IMR-90 (cell line): ENCODE measurements around the gene NIPA2. TPM values are rescaled to one million over a fixed set of nuclear protein-coding genes. Genes with fewer than 3 reads are reported as not detected.

Experiments used
- ATAC-seq: fragments of 200-7000 bp; cut with Tn5 transposase; 2 replicates; pipeline ENCODE4 v1.9.1; 2020; ENCODE audit warnings: low read depth, mild to moderate bottlenecking, moderate library complexity
- BruUV-seq: library from RNA; stranded (reverse); fragments of 400-500 nt; replicated peaks from 2 replicates; lab custom pipeline; 2021; lab: Mats Ljungman, UMichigan
- CTCF ChIA-PET: fragments of 300-600 bp; formaldehyde crosslinking; extraction: SDS; loops from one replicate; lab custom pipeline; 2021; ENCODE audit warnings: antibody characterized with exemption; lab: Yijun Ruan, JAX
- POLR2A ChIA-PET: fragments of 300-600 bp; sonication (Branson Sonifier 250); formaldehyde crosslinking; loops from one replicate; lab custom pipeline; 2022; ENCODE audit warnings: antibody characterized with exemption; ENCODE audit not compliant: unreplicated experiment; lab: Charles Lee
- DNase-seq: peaks from one replicate; pipeline ENCODE4 v3.0.0; 2013
- H2AFZ ChIP-seq: replicated peaks from 2 replicates; pipeline ENCODE3; 2013; ENCODE audit warnings: low read length, mild to moderate bottlenecking; ENCODE audit not compliant: poor library complexity
- H2AK5ac ChIP-seq: 2 replicates; pipeline ENCODE4 v1.6.1; 2013; ENCODE audit warnings: low read depth, low read length, inconsistent platforms
- H2AK9ac ChIP-seq: replicated peaks from 2 replicates; pipeline ENCODE3; 2013; ENCODE audit warnings: mild to moderate bottlenecking, low read depth, low read length, moderate library complexity; ENCODE audit not compliant: poor library complexity
- H2BK120ac ChIP-seq: 2 replicates; pipeline ENCODE4 v1.6.1; 2013; ENCODE audit warnings: low read depth, low read length, inconsistent platforms
- H2BK15ac ChIP-seq: 3 replicates; pipeline ENCODE4 v1.6.1; 2013; ENCODE audit warnings: low read depth, low read length, inconsistent platforms
- H2BK20ac ChIP-seq: 2 replicates; pipeline ENCODE4 v1.6.1; 2013; ENCODE audit warnings: low read depth, mild to moderate bottlenecking, inconsistent platforms, low read length, moderate library complexity
- H2BK5ac ChIP-seq: 2 replicates; pipeline ENCODE4 v1.6.1; 2013; ENCODE audit warnings: mild to moderate bottlenecking, low read depth, low read length, inconsistent platforms; ENCODE audit not compliant: poor library complexity, severe bottlenecking
- H3K14ac ChIP-seq: replicated peaks from 2 replicates; pipeline ENCODE4 v1.6.1; 2013; ENCODE audit warnings: low read depth, low read length, inconsistent platforms
- H3K18ac ChIP-seq: 2 replicates; pipeline ENCODE4 v1.6.1; 2013; ENCODE audit warnings: low read depth, low read length, control low read depth
- H3K23ac ChIP-seq: 2 replicates; pipeline ENCODE4 v1.6.1; 2013; ENCODE audit warnings: low read depth, low read length, inconsistent platforms
- H3K27ac ChIP-seq: 2 replicates; pipeline ENCODE4 v1.5.1; 2013; ENCODE audit warnings: mild to moderate bottlenecking, control low read depth, low read length; ENCODE audit not compliant: insufficient read depth
- H3K27me3 ChIP-seq: 2 replicates; pipeline ENCODE4 v1.6.1; 2013; ENCODE audit warnings: low read length; ENCODE audit not compliant: control insufficient read depth, insufficient read depth
- H3K36me3 ChIP-seq: 2 replicates; pipeline ENCODE4 v1.6.1; 2013; ENCODE audit warnings: low read length, mixed read lengths; ENCODE audit not compliant: control insufficient read depth, insufficient read depth
- H3K4ac ChIP-seq: 2 replicates; pipeline ENCODE4 v1.6.1; 2013; ENCODE audit warnings: low read depth, low read length, inconsistent platforms
- H3K4me1 ChIP-seq: 2 replicates; pipeline ENCODE4 v1.6.1; 2013; ENCODE audit warnings: low read length, mixed read lengths; ENCODE audit not compliant: control insufficient read depth, insufficient read depth
- H3K4me2 ChIP-seq: 2 replicates; pipeline ENCODE4 v1.6.1; 2013; ENCODE audit warnings: low read depth, mild to moderate bottlenecking, control low read depth, low read length, moderate library complexity
- H3K4me3 ChIP-seq: 2 replicates; pipeline ENCODE4 v1.5.1; 2013; ENCODE audit warnings: low read depth, mild to moderate bottlenecking, control low read depth, low read length, moderate library complexity; ENCODE audit not compliant: insufficient read depth
- H3K56ac ChIP-seq: 2 replicates; pipeline ENCODE4 v1.6.1; 2013; ENCODE audit warnings: low read length, inconsistent platforms; ENCODE audit not compliant: insufficient read depth; ENCODE audit errors: extremely low read depth
- H3K79me1 ChIP-seq, 2 experiments: 2 replicates each; pipeline ENCODE4 v1.6.1; 2013; ENCODE audit warnings: low read length in 2 of 2, inconsistent platforms in 1 of 2, low read depth in 1 of 2
- H3K9ac ChIP-seq: 2 replicates; pipeline ENCODE4 v1.6.1; 2013; ENCODE audit warnings: low read depth, low read length, control low read depth
- H3K9me1 ChIP-seq: 2 replicates; pipeline ENCODE4 v1.6.1; 2013; ENCODE audit warnings: low read length, inconsistent platforms; ENCODE audit not compliant: insufficient read depth
- H3K9me3 ChIP-seq: 2 replicates; pipeline ENCODE4 v1.6.1; 2013; ENCODE audit warnings: low read length; ENCODE audit not compliant: control insufficient read depth, insufficient read depth
- H4K20me1 ChIP-seq: 2 replicates; pipeline ENCODE4 v1.6.1; 2013; ENCODE audit warnings: low read length, inconsistent platforms; ENCODE audit not compliant: insufficient read depth
- H4K5ac ChIP-seq: 2 replicates; pipeline ENCODE4 v1.6.1; 2013; ENCODE audit warnings: mild to moderate bottlenecking, low read depth, low read length, control low read depth
- H4K8ac ChIP-seq, 2 experiments: 2 replicates each; pipeline ENCODE4 v1.6.1; 2013; ENCODE audit warnings: low read depth in 2 of 2, low read length in 2 of 2, control low read depth in 1 of 2, inconsistent platforms in 1 of 2
- H4K91ac ChIP-seq: 2 replicates; pipeline ENCODE4 v1.6.1; 2013; ENCODE audit warnings: low read depth, low read length, inconsistent platforms; ENCODE audit not compliant: insufficient read depth
- BHLHE40 ChIP-seq: fragments of 150-350 bp; IDR thresholded peaks from 2 replicates; pipeline ENCODE4 v1.6.1; 2016; ENCODE audit warnings: mild to moderate bottlenecking, low read depth, low read length
- CEBPB ChIP-seq: IDR thresholded peaks from 2 replicates; pipeline ENCODE4 v1.6.1; 2012; ENCODE audit warnings: low read depth, low read length, improper control_type of control experiment
- CHD1 ChIP-seq: IDR thresholded peaks from 2 replicates; pipeline ENCODE4 v1.6.1; 2012; ENCODE audit warnings: low read depth, low read length, improper control_type of control experiment
- FOS ChIP-seq: fragments of 150-350 bp; IDR thresholded peaks from 2 replicates; pipeline ENCODE4 v1.6.1; 2016; ENCODE audit warnings: low read depth, low read length
- MXI1 ChIP-seq: IDR thresholded peaks from 2 replicates; pipeline ENCODE4 v1.6.1; 2012; ENCODE audit warnings: low read depth, mild to moderate bottlenecking, low read length, moderate library complexity, borderline replicate concordance
- NFE2L2 ChIP-seq: fragments of 150-350 bp; IDR thresholded peaks from 2 replicates; pipeline ENCODE4 v1.6.1; 2016; ENCODE audit warnings: low read depth, mild to moderate bottlenecking, low read length
- RAD21 ChIP-seq: IDR thresholded peaks from 2 replicates; pipeline ENCODE4 v1.6.1; 2012; ENCODE audit warnings: low read length, improper control_type of control experiment
- RCOR1 ChIP-seq: IDR thresholded peaks from 2 replicates; pipeline ENCODE4 v1.6.1; 2012; ENCODE audit warnings: mild to moderate bottlenecking, low read length, improper control_type of control experiment; ENCODE audit not compliant: insufficient replicate concordance
- WGBS, 2 experiments: methylation state at CpG; one replicate each; pipeline versions ENCODE4 v1.1.5 to v1.1.7; 2013; ENCODE audit warnings: missing lambda C conversion rate in 2 of 2; ENCODE audit not compliant: insufficient read length in 1 of 2; ENCODE audit errors: extremely low coverage in 2 of 2; 5-methylcytosine and 5-hydroxymethylcytosine counted together
- dilution Hi-C: fragments of 300-500 bp; cut with HindIII; formaldehyde crosslinking; loops from one replicate; pipeline ENCODE4 v1.14.3; 2018; ENCODE audit warnings: low sequenced_read_pairs; ENCODE audit not compliant: unreplicated experiment
- in situ Hi-C: fragments of 300-500 bp; cut with MboI; formaldehyde crosslinking; loops from 3 replicates; pipeline ENCODE4 v1.14.3; 2019; ENCODE audit warnings: low sequenced_read_pairs, inconsistent platforms, mixed read lengths
- intact Hi-C: fragments of 100-400 bp; cut with micrococcal nuclease; formaldehyde crosslinking; loops from 2 replicates; pipeline ENCODE4 v1.10.0; 2022
- polyA plus RNA-seq, 3 experiments: library from polyadenylated mRNA; depleted of rRNA; stranded (reverse); fragments of >200 nt; gene quantifications; 2 replicates each; pipeline ENCODE4 v1.2.3, GENCODE V29; 2012; ENCODE audit warnings: low replicate concordance in 1 of 3
- total RNA-seq: library from RNA; depleted of rRNA; stranded (reverse); fragments of >200 nt; gene quantifications from 2 replicates; pipeline ENCODE4 v1.2.3, GENCODE V29; 2012
- TF ChIP-seq, protein P1 (sequence below): conservative IDR thresholded peaks from 2 replicates; pipeline ENCODE4 v1.5.1; 2012; ENCODE audit warnings: mild to moderate bottlenecking, low read depth, low read length, improper control_type of control experiment
- TF ChIP-seq, protein P2 (sequence below): fragments of 150-350 bp; IDR thresholded peaks from 2 replicates; pipeline ENCODE4 v1.6.1; 2017; ENCODE audit warnings: mild to moderate bottlenecking, antibody characterized with exemption, low read length, low read depth
- TF ChIP-seq, protein P3 (sequence below): fragments of 150-350 bp; IDR thresholded peaks from 2 replicates; pipeline ENCODE4 v1.6.1; 2016; ENCODE audit warnings: low read depth, mild to moderate bottlenecking, low read length, moderate library complexity, borderline replicate concordance

The NIPA2 gene
- total and polyA plus RNA-seq, 2 of the 4 experiments (the other 2 are of a cell fraction) = 33.0 to 38.0 TPM

DNA sequence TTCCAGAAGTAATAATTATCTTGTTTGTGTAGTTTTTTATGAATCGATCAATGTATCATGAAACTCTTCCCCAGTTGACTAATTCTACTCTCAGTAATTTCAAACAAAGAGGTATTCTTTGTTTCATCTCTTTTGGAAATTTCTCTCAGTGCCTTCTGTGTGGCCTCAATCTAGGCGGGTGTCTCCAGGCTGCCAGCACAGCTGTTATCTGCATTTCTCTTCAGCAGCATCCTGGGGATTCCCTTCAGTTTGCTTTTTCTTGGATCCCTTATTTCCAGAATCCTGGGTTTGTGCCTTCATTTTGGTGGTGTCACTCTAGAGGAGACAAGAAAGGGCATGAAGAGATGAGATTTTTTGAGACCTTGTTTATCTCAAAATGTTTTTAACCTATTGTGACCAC is 22.7 kb downstream of the NIPA2 start:
- H3K23ac ChIP-seq = no peak overlapping the region
- ChIA-PET CTCF (no interaction called here), POLR2A (no interaction called here)
- no peak overlapping the region for H2BK120ac ChIP-seq
- WGBS, 2 experiments = no CpG with 5 or more reads among the region's 2 CpGs
- H4K8ac ChIP-seq = no peak overlapping the region
- no peak overlapping the region for H3K14ac ChIP-seq
- H2AK5ac ChIP-seq = no peak overlapping the region
- H4K91ac ChIP-seq = no peak overlapping the region
- no peak overlapping the region for H3K9ac ChIP-seq
- H2BK20ac ChIP-seq = no peak overlapping the region
- no TSS peak for BruUV-seq
- peaks cover 35% of the 10 kb centered on the region for H3K36me3 ChIP-seq
- ATAC-seq (no peak), DNase-seq (no peak)
- H3K9me1 ChIP-seq = no peaks in the 10 kb centered on the region
- dilution Hi-C loops = no loop called here
- H2AK9ac ChIP-seq = no peak overlapping the region
- no peaks in the 10 kb centered on the region for H3K9me3 ChIP-seq
- H3K4me2 ChIP-seq = no peak overlapping the region
- TF ChIP-seq RAD21 = no peak
- TF ChIP-seq FOS = no peak
- no peak for TF ChIP-seq BHLHE40
- TF ChIP-seq CEBPB = no peak
- no peak for TF ChIP-seq CHD1
- TF ChIP-seq, protein P1, sequence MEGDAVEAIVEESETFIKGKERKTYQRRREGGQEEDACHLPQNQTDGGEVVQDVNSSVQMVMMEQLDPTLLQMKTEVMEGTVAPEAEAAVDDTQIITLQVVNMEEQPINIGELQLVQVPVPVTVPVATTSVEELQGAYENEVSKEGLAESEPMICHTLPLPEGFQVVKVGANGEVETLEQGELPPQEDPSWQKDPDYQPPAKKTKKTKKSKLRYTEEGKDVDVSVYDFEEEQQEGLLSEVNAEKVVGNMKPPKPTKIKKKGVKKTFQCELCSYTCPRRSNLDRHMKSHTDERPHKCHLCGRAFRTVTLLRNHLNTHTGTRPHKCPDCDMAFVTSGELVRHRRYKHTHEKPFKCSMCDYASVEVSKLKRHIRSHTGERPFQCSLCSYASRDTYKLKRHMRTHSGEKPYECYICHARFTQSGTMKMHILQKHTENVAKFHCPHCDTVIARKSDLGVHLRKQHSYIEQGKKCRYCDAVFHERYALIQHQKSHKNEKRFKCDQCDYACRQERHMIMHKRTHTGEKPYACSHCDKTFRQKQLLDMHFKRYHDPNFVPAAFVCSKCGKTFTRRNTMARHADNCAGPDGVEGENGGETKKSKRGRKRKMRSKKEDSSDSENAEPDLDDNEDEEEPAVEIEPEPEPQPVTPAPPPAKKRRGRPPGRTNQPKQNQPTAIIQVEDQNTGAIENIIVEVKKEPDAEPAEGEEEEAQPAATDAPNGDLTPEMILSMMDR = no peak
- TF ChIP-seq MXI1 = no peak
- no peak for TF ChIP-seq RCOR1
- TF ChIP-seq, protein P2, sequence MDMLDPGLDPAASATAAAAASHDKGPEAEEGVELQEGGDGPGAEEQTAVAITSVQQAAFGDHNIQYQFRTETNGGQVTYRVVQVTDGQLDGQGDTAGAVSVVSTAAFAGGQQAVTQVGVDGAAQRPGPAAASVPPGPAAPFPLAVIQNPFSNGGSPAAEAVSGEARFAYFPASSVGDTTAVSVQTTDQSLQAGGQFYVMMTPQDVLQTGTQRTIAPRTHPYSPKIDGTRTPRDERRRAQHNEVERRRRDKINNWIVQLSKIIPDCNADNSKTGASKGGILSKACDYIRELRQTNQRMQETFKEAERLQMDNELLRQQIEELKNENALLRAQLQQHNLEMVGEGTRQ = no peak
- TF ChIP-seq NFE2L2 = no peak
- TF ChIP-seq, protein P3, sequence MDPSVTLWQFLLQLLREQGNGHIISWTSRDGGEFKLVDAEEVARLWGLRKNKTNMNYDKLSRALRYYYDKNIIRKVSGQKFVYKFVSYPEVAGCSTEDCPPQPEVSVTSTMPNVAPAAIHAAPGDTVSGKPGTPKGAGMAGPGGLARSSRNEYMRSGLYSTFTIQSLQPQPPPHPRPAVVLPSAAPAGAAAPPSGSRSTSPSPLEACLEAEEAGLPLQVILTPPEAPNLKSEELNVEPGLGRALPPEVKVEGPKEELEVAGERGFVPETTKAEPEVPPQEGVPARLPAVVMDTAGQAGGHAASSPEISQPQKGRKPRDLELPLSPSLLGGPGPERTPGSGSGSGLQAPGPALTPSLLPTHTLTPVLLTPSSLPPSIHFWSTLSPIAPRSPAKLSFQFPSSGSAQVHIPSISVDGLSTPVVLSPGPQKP = no peak
- H2BK15ac ChIP-seq = no peak overlapping the region
- no peak overlapping the region for H3K18ac ChIP-seq
- no peaks in the 10 kb centered on the region for H3K27me3 ChIP-seq
- no peak overlapping the region for H2BK5ac ChIP-seq
- no peak overlapping the region for H3K56ac ChIP-seq
- no peak overlapping the region for H3K27ac ChIP-seq
- no peak overlapping the region for H3K4ac ChIP-seq
- peaks cover 12% of the 10 kb centered on the region; the same call in 1 of the 2 replicates for H4K20me1 ChIP-seq
- H4K5ac ChIP-seq = no peak overlapping the region
- H3K4me3 ChIP-seq = no peak overlapping the region
- in situ Hi-C loops = no loop called here
- H3K79me1 ChIP-seq = peaks cover 14 to 21% of the 10 kb centered on the region in 2 experiments
- intact Hi-C loops = no loop called here
- H2AFZ ChIP-seq = no peak overlapping the region
- no peaks in the 10 kb centered on the region for H3K4me1 ChIP-seq
